NT2/D1 (cell line): ENCODE data around the gene ADRB2.

Source experiments
- YY1 ChIP-seq: IDR thresholded peaks from 2 replicates; pipeline ENCODE4 v1.6.1; 2011; ENCODE audit not compliant: insufficient read length, insufficient read depth
- ZNF274 ChIP-seq: IDR thresholded peaks from 2 replicates; pipeline ENCODE4 v1.6.1; 2011; ENCODE audit warnings: mild to moderate bottlenecking, low read depth, low read length

GRCh38 chr5:148778882-148779281 lies 47.5 kb upstream of the ADRB2 start:
- no peak for TF ChIP-seq YY1
- no peak for TF ChIP-seq ZNF274
